Right cardiac atrium (tissue), 5 donors: ENCODE measurements around the gene EPHB6. TPM values are rescaled to one million over a fixed set of nuclear protein-coding genes. Genes with fewer than 3 reads are reported as not detected.

Experiments
- ATAC-seq, 2 donors: fragments of 200-7000 bp; cut with Tn5 transposase; one replicate each; pipeline versions ENCODE4 v1.8.0 to v1.9.1; 2020; ENCODE audit warnings: moderate library complexity in 2 of 2, mild to moderate bottlenecking in 1 of 2
- DNase-seq, 3 donors: peaks; one replicate each; pipeline ENCODE4 v3.0.0-alpha.2; 2020
- H3K27ac ChIP-seq: one replicate; pipeline ENCODE4 v1.5.1; 2013; ENCODE audit warnings: mild to moderate bottlenecking, low read length, control low read depth, moderate library complexity
- H3K27me3 ChIP-seq: one replicate; pipeline ENCODE4 v1.6.1; 2013; ENCODE audit not compliant: control insufficient read depth, insufficient read depth
- H3K4me1 ChIP-seq: one replicate; pipeline ENCODE4 v1.6.1; 2013; ENCODE audit warnings: low read length; ENCODE audit not compliant: control insufficient read depth, insufficient read depth
- H3K4me3 ChIP-seq: one replicate; pipeline ENCODE4 v1.5.1; 2013; ENCODE audit warnings: low read length, control low read depth
- H3K9me3 ChIP-seq: one replicate; pipeline ENCODE4 v1.6.1; 2013; ENCODE audit warnings: low read length; ENCODE audit not compliant: control insufficient read depth
- WGBS: extraction: QIAGEN DNeasy Blood & Tissue Kit; methylation state at CpG from one replicate; pipeline ENCODE4 v1.1.7; 2013; 5-methylcytosine and 5-hydroxymethylcytosine counted together
- intact Hi-C, 4 donors: fragments of 100-400 bp; cut with DNase I; formaldehyde crosslinking; loops; one replicate each; pipeline versions ENCODE4 v1.11.0 to v1.14.0; 2022 to 2023
- polyA plus RNA-seq: library from polyadenylated mRNA; stranded (reverse); fragments of 200-250 nt; gene quantifications from one replicate; pipeline ENCODE4 v1.2.3, GENCODE V29; 2013
- total RNA-seq, 4 donors: library from RNA; stranded (reverse); fragmentation: NEBNext Ultra II Directional; extraction: Animal tissue kit (Norgen Biotek cat#: 25700); gene quantifications; one replicate each; pipeline ENCODE4 v1.2.1, GENCODE V29; 2021
- donor health status: healthy with polysubstance abuse.
- donor health status: DM: no; HTN: yes; CAD: no.
- donor health status: DM: no; HTN: no; CAD: no.
- donor health status: DM: no; HTN: yes; CAD: no; lungs with severe emphysema.
- donor health status: DM: yes; HTN: yes; CAD: no.

The EPHB6 gene
- total and polyA plus RNA-seq, 5 donors, result 3.8 to 11.3 (median 6.9) TPM

GRCh38 chr7:142901426-142902259, 46.8 kb downstream of the EPHB6 start:
- Histone ChIP-seq H3K4me3 (no peak overlapping the region), H3K4me1 (no peaks in the 10 kb centered on the region), H3K27ac (no peak overlapping the region), H3K9me3 (no peaks in the 10 kb centered on the region), H3K27me3 (no peaks in the 10 kb centered on the region)
- intact Hi-C loops, result no loop called here
- ATAC-seq, result no peak
- no peak for DNase-seq
- 80% methylated on average over 15 of the region's 15 CpGs for WGBS

GRCh38 chr7:142904128-142904527, 49.3 kb downstream of the EPHB6 start:
- Histone ChIP-seq H3K4me1 (no peaks in the 10 kb centered on the region), H3K4me3 (no peak overlapping the region), H3K27ac (no peak overlapping the region), H3K9me3 (no peaks in the 10 kb centered on the region), H3K27me3 (no peaks in the 10 kb centered on the region)
- intact Hi-C loops, result no loop called here
- DNase-seq (no peak), ATAC-seq (no peak)

DNA sequence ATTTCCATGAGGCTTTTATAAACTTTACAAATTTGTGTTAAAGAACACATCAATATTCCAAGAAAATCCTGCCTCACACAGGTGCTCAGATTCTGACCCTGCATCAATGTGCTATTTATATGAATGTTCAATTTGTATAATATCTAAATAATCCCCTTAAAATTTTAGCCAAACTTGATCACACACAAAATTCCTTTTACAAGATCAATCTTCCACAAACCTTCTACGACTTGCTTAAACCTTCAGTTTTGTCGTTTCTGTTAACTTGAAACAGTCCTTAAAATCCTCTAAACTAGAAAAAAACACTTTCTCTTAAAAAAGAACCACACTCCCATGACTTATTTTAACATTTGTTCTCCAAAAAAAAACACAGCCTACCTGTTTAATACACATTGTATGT, 50.9 kb downstream of the EPHB6 start:
- no peaks in the 10 kb centered on the region for H3K4me1 ChIP-seq
- H3K4me3 ChIP-seq, result no peak overlapping the region
- DNase-seq (no peak), ATAC-seq (no peak)
- WGBS, result 76% methylated on average over 2 of the region's 2 CpGs
- H3K27me3 ChIP-seq, result no peaks in the 10 kb centered on the region
- no peak overlapping the region for H3K27ac ChIP-seq
- H3K9me3 ChIP-seq, result no peaks in the 10 kb centered on the region
- intact Hi-C loops, result no loop called here

DNA sequence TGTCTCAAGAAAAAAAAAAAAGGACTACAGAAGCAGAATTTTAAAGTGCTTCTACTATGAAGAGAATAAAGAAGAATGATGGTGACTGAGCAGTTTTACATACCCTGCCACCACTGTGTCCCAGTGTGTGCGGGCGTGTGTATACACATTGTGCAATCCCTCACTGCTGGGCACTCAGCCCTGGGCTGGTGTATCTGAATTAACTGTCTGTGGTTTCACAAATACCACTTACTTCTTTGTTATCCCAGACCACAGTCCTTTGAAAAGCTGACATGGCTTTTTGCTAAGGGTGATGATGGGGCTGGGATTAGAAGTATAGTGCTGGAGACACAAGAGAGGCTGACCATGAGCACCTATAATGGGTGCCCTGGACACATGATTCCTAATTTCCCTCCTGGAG, 51.8 kb downstream of the EPHB6 start:
- Histone ChIP-seq H3K4me1 (no peaks in the 10 kb centered on the region), H3K9me3 (no peaks in the 10 kb centered on the region), H3K27me3 (no peaks in the 10 kb centered on the region), H3K4me3 (no peak overlapping the region), H3K27ac (no peak overlapping the region)
- 89% methylated on average over 2 of the region's 2 CpGs for WGBS
- intact Hi-C loops, result no loop called here
- ATAC-seq (no peak), DNase-seq (no peak)

DNA sequence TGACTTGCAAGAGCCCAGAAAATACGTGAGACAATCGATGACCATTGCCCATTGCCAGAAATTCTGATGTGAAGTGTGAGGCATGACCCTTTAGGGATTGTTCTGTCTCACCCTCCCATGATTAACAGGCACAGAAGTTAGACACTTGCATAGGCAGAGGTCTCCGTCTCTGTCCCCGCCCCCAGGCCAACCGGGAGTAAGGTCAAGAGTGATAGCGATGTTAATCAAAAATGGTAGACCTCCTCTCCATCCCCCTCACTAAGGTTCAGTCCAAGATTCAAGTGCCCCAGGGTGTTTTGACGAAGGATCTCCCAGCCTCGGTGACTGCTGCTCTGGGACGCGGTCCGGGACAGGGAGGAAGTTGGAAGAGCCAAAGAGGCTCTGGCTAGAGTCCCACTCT, 53.4 kb downstream of the EPHB6 start:
- Histone ChIP-seq H3K9me3 (no peaks in the 10 kb centered on the region), H3K4me3 (no peak overlapping the region), H3K4me1 (no peaks in the 10 kb centered on the region), H3K27me3 (no peaks in the 10 kb centered on the region), H3K27ac (no peak overlapping the region)
- 71% methylated on average over 11 of the region's 11 CpGs for WGBS
- intact Hi-C loops, result no loop called here
- ATAC-seq, result no peak
- no peak for DNase-seq

- Histone ChIP-seq H3K27ac (no peak overlapping the region), H3K27me3 (peaks cover under 1% of the 10 kb centered on the region), H3K9me3 (no peaks in the 10 kb centered on the region), H3K4me3 (no peak overlapping the region), H3K4me1 (no peaks in the 10 kb centered on the region)
- intact Hi-C loops, result no loop called here
- WGBS, result 60% methylated on average over 21 of the region's 21 CpGs
- ATAC-seq, result no peak
- no peak for DNase-seq
Measured at GRCh38 chr7:142908921-142909890, 54.3 kb downstream of the EPHB6 start.

DNA sequence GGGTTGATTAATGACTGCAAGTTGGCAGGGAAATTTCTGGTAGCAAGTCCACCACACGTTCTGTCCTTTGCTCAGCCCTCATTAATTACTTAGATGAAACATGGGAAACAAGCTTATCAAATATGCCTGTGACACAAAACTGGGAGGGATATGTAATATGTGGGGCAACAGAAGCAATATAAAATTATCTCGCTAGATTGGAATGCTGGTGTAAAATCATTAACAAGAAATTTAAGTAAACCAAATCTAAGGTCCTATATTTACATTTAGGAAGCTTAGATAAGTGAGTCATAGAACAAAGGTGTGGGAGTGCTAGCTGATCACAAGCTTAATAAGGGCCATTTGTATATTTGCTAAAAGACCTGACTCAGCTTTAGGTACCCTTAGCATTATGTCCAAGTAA, 55.2 kb downstream of the EPHB6 start:
- H3K9me3 ChIP-seq, result no peaks in the 10 kb centered on the region
- intact Hi-C loops, result no loop called here
- H3K27me3 ChIP-seq, result peaks cover 2% of the 10 kb centered on the region
- no peak for ATAC-seq
- no peaks in the 10 kb centered on the region for H3K4me1 ChIP-seq
- DNase-seq, result no peak
- H3K27ac ChIP-seq, result no peak overlapping the region
- H3K4me3 ChIP-seq, result no peak overlapping the region
- WGBS, result 69% methylated on average over 2 of the region's 2 CpGs

GRCh38 chr7:142910481-142910880, 55.6 kb downstream of the EPHB6 start:
- DNase-seq, result no peak
- no peak overlapping the region for H3K27ac ChIP-seq
- ATAC-seq, result no peak
- no peaks in the 10 kb centered on the region for H3K4me1 ChIP-seq
- WGBS, result 68% methylated on average over 2 of the region's 2 CpGs
- no peaks in the 10 kb centered on the region for H3K9me3 ChIP-seq
- no peak overlapping the region for H3K4me3 ChIP-seq
- intact Hi-C loops, result no loop called here
- H3K27me3 ChIP-seq, result peaks cover 2% of the 10 kb centered on the region

DNA sequence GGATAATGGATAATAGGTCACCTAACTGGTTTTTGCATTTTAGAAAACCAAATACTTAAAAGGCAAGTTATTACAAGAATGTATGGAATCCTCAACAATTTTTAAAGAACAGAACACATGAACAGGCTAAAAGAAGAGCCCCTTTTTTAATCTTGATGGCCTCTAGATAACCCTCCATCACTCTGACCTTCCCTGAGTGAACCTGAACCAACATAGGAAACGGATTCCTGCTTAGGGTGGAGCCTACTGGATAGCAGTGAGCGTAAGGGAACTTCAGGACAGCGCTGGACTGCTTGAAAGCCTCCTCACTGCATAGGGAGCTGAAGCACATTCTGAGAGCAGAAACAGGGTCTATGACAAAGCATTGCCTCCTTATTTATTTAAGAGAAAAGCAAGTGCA, 58.2 kb downstream of the EPHB6 start:
- Histone ChIP-seq H3K9me3 (no peaks in the 10 kb centered on the region), H3K4me3 (no peak overlapping the region), H3K4me1 (no peaks in the 10 kb centered on the region), H3K27ac (no peak overlapping the region), H3K27me3 (peaks cover 5% of the 10 kb centered on the region)
- intact Hi-C loops, result no loop called here
- DNase-seq, result no peak
- no peak for ATAC-seq
- WGBS, result 47% methylated on average over 3 of the region's 3 CpGs

DNA sequence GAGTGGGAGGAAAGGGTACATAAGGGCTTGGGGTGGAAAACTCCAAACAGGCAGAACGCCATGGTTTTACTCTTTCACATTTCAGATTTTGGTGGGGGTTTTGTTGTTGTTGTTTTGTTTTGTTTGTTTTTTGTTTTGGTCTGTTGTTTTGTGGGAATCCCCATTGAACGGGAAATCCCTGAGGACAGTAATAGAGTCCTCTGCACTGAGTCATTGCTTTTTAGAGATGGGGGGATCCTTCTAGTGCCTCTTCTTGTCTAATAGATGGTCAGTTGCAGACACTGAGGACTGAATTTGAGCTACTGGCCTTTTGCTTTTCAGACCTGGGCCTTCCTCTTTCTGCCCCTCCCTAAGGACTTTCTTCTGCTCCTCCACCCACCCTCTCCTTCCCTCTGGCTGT, 58.7 kb downstream of the EPHB6 start:
- ATAC-seq, result no peak

GRCh38 chr7:142914121-142914520, 59.2 kb downstream of the EPHB6 start:
- H3K27ac ChIP-seq, result no peak overlapping the region
- ATAC-seq, result no peak
- no peaks in the 10 kb centered on the region for H3K4me1 ChIP-seq
- DNase-seq, result no peak
- H3K4me3 ChIP-seq, result no peak overlapping the region
- intact Hi-C loops, result no loop called here
- H3K27me3 ChIP-seq, result peaks cover 5% of the 10 kb centered on the region
- no peaks in the 10 kb centered on the region for H3K9me3 ChIP-seq
- 56% methylated on average over 1 of the region's 1 CpG for WGBS

More for the DNA sequence above, 58.7 kb downstream of the EPHB6 start:
- intact Hi-C loops, result no loop called here
- no peak overlapping the region for H3K27ac ChIP-seq
- no peak for DNase-seq
- no peaks in the 10 kb centered on the region for H3K4me1 ChIP-seq
- 71% methylated on average over 2 of the region's 2 CpGs for WGBS
- H3K9me3 ChIP-seq, result no peaks in the 10 kb centered on the region
- peaks cover 5% of the 10 kb centered on the region for H3K27me3 ChIP-seq
- H3K4me3 ChIP-seq, result no peak overlapping the region
